ENCODE measurements around the gene FGD3.

FGD3 gene

DNA sequence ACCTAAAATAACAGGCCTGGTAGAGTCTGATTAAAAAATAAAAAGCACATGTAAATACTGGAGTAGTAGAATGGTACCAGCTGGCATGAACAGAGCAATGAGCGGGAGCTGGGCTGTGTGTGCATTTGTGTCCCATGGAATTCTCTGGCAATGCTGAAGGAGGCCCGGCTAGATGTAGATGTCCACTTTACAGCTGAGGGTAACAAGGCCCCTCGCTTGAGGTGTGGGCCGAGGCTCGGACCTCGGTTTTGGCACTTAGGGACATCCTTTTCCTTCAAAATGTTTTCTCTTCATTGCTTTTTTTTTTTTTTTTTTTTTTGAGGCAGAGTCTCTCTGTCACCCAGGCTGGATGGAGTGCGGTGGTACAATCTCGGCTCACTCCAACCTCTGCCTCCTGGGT, 1.5 kb upstream of the FGD3 start:
- H3K36me3 ChIP-seq (replicated peaks): no peaks in the 10 kb centered on the region
- TF ChIP-seq, protein P1, sequence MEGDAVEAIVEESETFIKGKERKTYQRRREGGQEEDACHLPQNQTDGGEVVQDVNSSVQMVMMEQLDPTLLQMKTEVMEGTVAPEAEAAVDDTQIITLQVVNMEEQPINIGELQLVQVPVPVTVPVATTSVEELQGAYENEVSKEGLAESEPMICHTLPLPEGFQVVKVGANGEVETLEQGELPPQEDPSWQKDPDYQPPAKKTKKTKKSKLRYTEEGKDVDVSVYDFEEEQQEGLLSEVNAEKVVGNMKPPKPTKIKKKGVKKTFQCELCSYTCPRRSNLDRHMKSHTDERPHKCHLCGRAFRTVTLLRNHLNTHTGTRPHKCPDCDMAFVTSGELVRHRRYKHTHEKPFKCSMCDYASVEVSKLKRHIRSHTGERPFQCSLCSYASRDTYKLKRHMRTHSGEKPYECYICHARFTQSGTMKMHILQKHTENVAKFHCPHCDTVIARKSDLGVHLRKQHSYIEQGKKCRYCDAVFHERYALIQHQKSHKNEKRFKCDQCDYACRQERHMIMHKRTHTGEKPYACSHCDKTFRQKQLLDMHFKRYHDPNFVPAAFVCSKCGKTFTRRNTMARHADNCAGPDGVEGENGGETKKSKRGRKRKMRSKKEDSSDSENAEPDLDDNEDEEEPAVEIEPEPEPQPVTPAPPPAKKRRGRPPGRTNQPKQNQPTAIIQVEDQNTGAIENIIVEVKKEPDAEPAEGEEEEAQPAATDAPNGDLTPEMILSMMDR (IDR thresholded peaks at IDR 0.05; ENCODE audit: low read depth, low read length, missing control alignments): no peak
- in situ Hi-C loops (cut with HindIII; ENCODE audit: low pct_ligation_motif_present, low sequenced_read_pairs): no loop called here
- H3K27me3 ChIP-seq (replicated peaks): peaks cover 10% of the 10 kb centered on the region
- DNase-seq: no peak
- H3K27ac ChIP-seq: no peak overlapping the region
- no peak overlapping the region for H3K4me3 ChIP-seq (ENCODE audit: low read depth, low read length)

DNA sequence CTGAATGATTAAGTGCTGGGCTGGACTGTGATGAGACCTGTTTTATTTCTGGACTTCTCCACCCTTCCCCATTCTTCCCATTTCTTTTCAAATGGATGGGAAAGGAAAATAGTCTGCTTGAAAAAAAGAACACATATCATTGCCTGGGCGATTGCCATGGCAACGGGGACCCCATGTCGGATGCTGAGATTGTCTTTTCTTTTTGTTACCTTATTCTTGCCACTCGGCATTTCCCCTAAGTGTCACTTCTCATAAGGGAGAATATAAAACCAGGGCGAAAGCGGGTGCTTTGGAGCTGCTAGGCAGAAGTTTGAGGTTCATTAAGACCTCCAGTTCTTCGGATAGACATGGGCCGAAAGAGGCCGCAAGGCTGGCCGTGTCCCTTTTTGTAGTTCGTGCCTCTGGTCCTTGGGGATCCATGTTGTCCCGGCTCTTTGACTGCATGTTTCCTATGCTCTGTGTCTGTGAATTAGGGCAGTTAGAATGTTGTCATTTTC, 763 bp downstream of the FGD3 start:
- in situ Hi-C loops (cut with HindIII; ENCODE audit: low pct_ligation_motif_present, low sequenced_read_pairs): no loop called here
- DNase-seq: no peak
- TF ChIP-seq, protein P1 (IDR thresholded peaks at IDR 0.05; ENCODE audit: low read depth, low read length, missing control alignments): no peak
- no peak overlapping the region for H3K4me3 ChIP-seq (ENCODE audit: low read depth, low read length)
- H3K36me3 ChIP-seq (replicated peaks): no peaks in the 10 kb centered on the region
- no peak overlapping the region for H3K27ac ChIP-seq
- peaks cover 10% of the 10 kb centered on the region for H3K27me3 ChIP-seq (replicated peaks)

DNA sequence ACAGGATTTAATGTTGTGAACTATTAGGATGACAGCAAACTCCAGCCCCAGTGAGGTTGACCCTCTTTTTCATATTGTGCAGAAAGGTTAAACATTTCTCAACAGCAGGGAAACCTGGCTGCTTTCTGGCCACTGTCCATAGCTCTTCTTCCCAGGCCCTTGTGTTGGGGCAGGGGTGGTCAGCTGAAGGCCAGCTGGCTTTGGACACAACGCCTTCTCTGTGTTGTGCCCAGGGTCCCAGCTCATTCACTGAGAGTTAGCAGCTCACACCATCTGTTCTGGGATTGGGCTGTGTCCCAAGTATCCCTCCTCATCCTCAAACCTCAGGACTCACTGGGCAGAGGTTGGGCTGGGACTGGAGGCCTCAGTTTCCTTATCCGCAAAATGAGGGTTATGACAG, 1.3 kb downstream of the FGD3 start:
- peaks cover 10% of the 10 kb centered on the region for H3K27me3 ChIP-seq (replicated peaks)
- no peak overlapping the region for H3K4me3 ChIP-seq (ENCODE audit: low read depth, low read length)
- no peak overlapping the region for H3K27ac ChIP-seq
- TF ChIP-seq, protein P1 (IDR thresholded peaks at IDR 0.05; ENCODE audit: low read depth, low read length, missing control alignments): no peak
- DNase-seq: no peak
- no peaks in the 10 kb centered on the region for H3K36me3 ChIP-seq (replicated peaks)
- in situ Hi-C loops (cut with HindIII; ENCODE audit: low pct_ligation_motif_present, low sequenced_read_pairs): no loop called here

DNA sequence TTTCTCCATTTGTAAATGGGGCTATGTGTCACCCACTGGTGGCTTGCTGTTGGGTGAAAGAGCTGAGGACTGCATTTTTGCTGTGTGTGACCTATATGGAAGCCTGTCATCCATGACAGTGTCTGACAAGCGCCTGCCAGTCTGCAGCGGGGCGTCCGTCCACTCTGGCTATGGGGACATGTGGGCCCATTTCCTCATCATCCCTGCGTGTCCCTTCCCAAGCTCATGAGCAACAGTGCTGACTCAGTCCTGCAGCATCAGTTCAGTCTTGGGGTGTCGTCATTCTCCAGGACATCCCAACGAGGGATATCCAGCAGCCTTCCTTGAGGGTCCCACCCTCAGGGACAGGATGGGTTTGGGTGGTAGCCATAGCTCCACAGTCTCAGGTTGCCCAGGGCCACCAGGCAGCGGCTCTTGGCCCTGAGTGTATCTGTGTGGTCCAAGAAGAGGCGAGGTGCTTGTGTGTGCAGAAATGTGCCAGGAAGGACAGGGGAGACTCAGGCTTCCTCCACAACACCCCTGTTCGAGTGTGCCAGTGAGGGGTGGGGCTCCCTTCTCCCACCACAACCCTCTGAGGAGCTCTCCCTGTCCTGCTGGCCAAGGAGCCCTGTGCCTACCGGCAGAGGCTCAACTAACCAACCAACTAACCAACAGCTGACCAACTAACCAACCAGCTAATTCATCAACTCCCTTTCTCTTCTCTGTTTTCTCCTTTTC, 2.1 kb downstream of the FGD3 start:
- Histone ChIP-seq H3K27me3 (replicated peaks) (peaks cover 10% of the 10 kb centered on the region), H3K27ac (no peak overlapping the region), H3K4me3 (ENCODE audit: low read depth, low read length) (no peak overlapping the region), H3K36me3 (replicated peaks) (no peaks in the 10 kb centered on the region)
- no peak for DNase-seq
- in situ Hi-C loops (cut with HindIII; ENCODE audit: low pct_ligation_motif_present, low sequenced_read_pairs): no loop called here
- TF ChIP-seq, protein P1 (IDR thresholded peaks at IDR 0.05; ENCODE audit: low read depth, low read length, missing control alignments): no peak

DNA sequence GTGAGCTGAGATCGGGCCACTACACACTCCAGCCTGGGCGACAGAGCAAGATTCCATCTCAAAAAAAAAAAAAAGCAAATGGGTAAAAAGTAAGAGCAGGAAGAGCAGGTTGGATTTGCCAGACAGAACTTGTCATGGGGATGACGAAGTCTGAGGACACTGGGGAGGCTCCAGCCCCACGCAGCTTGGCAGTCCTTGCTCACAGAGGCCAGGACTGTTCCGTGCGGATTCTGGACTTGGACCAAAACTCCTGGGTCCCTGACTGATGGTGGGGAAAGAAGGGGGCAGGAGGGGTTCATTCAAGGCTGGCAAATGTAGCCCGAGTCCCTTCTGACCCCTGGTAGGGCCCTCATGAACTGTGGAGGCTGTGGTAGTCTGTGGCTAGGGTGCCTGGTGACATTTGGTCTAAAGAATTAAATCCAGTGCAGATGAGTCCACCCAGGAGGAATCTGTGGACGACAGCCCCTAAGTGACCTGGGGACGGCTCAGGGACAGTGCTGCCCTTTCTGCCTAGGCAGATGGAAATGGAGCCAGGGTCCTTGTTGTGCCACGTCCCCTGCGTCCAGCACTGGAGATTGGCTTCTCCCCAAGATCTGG, 3.1 kb downstream of the FGD3 start:
- Histone ChIP-seq H3K27ac (no peak overlapping the region), H3K36me3 (replicated peaks) (no peaks in the 10 kb centered on the region), H3K27me3 (replicated peaks) (peaks cover 10% of the 10 kb centered on the region), H3K4me3 (ENCODE audit: low read depth, low read length) (no peak overlapping the region)
- DNase-seq: no peak
- TF ChIP-seq, protein P1 (IDR thresholded peaks at IDR 0.05; ENCODE audit: low read depth, low read length, missing control alignments): no peak
- in situ Hi-C loops (cut with HindIII; ENCODE audit: low pct_ligation_motif_present, low sequenced_read_pairs): no loop called here
